Osteoblast (primary cell): Measurements from ENCODE around the gene SULF2. TPM values are rescaled to one million over a fixed set of nuclear protein-coding genes. Genes with fewer than 3 reads are reported as not detected.

Experiments
- DNase-seq: peaks from one replicate; pipeline ENCODE4 v3.0.0; 2011; ENCODE audit warnings: low spot score, mixed read lengths; ENCODE audit not compliant: insufficient read length; ENCODE audit errors: missing footprints
- H2AFZ ChIP-seq: 2 replicates; pipeline ENCODE4 v1.6.0; 2011; ENCODE audit warnings: mild to moderate bottlenecking, low read length
- H3K27ac ChIP-seq: 2 replicates; pipeline ENCODE4 v1.5.1; 2011; ENCODE audit warnings: mild to moderate bottlenecking, low read depth, low read length, moderate library complexity
- H3K27me3 ChIP-seq: 2 replicates; pipeline ENCODE4 v1.6.0; 2012; ENCODE audit warnings: mild to moderate bottlenecking, control low read depth, inconsistent platforms, low read length, moderate library complexity; ENCODE audit not compliant: insufficient read depth
- H3K36me3 ChIP-seq: 2 replicates; pipeline ENCODE4 v1.5.1; 2011; ENCODE audit warnings: mild to moderate bottlenecking, low read length, control low read depth, moderate library complexity; ENCODE audit not compliant: insufficient read depth
- H3K4me1 ChIP-seq: 2 replicates; pipeline ENCODE4 v1.5.1; 2011; ENCODE audit warnings: mild to moderate bottlenecking, low read length, control low read depth, moderate library complexity; ENCODE audit not compliant: insufficient read depth
- H3K4me2 ChIP-seq: 2 replicates; pipeline ENCODE4 v1.6.0; 2011; ENCODE audit warnings: mild to moderate bottlenecking, low read length; ENCODE audit not compliant: insufficient read depth
- H3K4me3 ChIP-seq: fragments of 200-600 bp; sonication (generic); 3 replicates; pipeline ENCODE4 v1.5.1; 2012; ENCODE audit warnings: mild to moderate bottlenecking, low read length, inconsistent platforms; ENCODE audit not compliant: insufficient read depth
- H3K79me2 ChIP-seq: 2 replicates; pipeline ENCODE4 v1.6.0; 2012; ENCODE audit warnings: mild to moderate bottlenecking, low read length, control low read depth, inconsistent platforms; ENCODE audit not compliant: insufficient read depth
- H3K9me3 ChIP-seq: 2 replicates; pipeline ENCODE4 v1.5.1; 2011; ENCODE audit warnings: low read depth, low read length, control low read depth
- H4K20me1 ChIP-seq: 2 replicates; pipeline ENCODE4 v1.6.0; 2012; ENCODE audit warnings: mild to moderate bottlenecking, low read length, control low read depth; ENCODE audit not compliant: insufficient read depth
- total RNA-seq: library from RNA; depleted of rRNA; stranded (reverse); fragments of >200 nt; gene quantifications from 2 replicates; pipeline ENCODE4 v1.2.3, GENCODE V29; 2012
- TF ChIP-seq, protein P1 (sequence below): IDR thresholded peaks from 2 replicates; pipeline ENCODE4 v1.5.1; 2011; ENCODE audit warnings: mild to moderate bottlenecking, low read depth, low read length, moderate library complexity; ENCODE audit errors: extremely low read depth

SULF2 gene
- total RNA-seq, 1 donor: 102 TPM

- Histone ChIP-seq H4K20me1 (no peaks in the 10 kb centered on the region), H3K27me3 (no peaks in the 10 kb centered on the region), H3K9me3 (no peaks in the 10 kb centered on the region), H3K36me3 (peaks cover 42% of the 10 kb centered on the region), H3K27ac (no peak overlapping the region), H3K4me3 (no peak overlapping the region), H3K79me2 (no peaks in the 10 kb centered on the region), H3K4me1 (no peaks in the 10 kb centered on the region), H3K4me2 (no peak overlapping the region), H2AFZ (no peak overlapping the region)
- TF ChIP-seq, protein P1, sequence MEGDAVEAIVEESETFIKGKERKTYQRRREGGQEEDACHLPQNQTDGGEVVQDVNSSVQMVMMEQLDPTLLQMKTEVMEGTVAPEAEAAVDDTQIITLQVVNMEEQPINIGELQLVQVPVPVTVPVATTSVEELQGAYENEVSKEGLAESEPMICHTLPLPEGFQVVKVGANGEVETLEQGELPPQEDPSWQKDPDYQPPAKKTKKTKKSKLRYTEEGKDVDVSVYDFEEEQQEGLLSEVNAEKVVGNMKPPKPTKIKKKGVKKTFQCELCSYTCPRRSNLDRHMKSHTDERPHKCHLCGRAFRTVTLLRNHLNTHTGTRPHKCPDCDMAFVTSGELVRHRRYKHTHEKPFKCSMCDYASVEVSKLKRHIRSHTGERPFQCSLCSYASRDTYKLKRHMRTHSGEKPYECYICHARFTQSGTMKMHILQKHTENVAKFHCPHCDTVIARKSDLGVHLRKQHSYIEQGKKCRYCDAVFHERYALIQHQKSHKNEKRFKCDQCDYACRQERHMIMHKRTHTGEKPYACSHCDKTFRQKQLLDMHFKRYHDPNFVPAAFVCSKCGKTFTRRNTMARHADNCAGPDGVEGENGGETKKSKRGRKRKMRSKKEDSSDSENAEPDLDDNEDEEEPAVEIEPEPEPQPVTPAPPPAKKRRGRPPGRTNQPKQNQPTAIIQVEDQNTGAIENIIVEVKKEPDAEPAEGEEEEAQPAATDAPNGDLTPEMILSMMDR: no peak
- no peak for DNase-seq
Observed at GRCh38 chr20:47631078-47631477, 154.2 kb downstream of the SULF2 start.

DNA sequence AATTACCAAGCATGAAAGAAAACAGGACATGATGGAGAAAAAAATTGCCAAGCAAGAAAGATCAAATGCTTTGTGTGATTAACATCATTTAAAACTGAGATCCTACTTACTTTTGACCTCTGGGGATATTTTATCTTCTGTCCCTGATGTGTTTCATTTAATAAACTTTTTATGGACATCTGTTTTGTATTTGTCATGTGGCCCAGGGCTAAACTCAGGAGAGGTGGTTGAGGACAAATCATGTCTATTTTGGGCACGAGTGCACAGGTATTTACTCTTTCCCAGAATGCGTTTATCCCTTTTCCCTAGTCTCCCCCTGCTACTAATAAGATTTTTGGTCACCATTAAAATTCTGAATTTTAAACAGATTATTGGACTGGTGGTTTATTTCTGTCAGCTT lies 155.4 kb downstream of the SULF2 start:
- H3K27ac ChIP-seq: no peak overlapping the region
- H4K20me1 ChIP-seq: no peaks in the 10 kb centered on the region
- peaks cover 33% of the 10 kb centered on the region for H3K36me3 ChIP-seq
- no peak for DNase-seq
- H3K9me3 ChIP-seq: no peaks in the 10 kb centered on the region
- H3K4me1 ChIP-seq: no peaks in the 10 kb centered on the region
- H3K27me3 ChIP-seq: no peaks in the 10 kb centered on the region
- TF ChIP-seq, protein P1: no peak
- no peak overlapping the region for H3K4me2 ChIP-seq
- no peak overlapping the region for H3K4me3 ChIP-seq
- H3K79me2 ChIP-seq: no peaks in the 10 kb centered on the region
- no peak overlapping the region for H2AFZ ChIP-seq

DNA sequence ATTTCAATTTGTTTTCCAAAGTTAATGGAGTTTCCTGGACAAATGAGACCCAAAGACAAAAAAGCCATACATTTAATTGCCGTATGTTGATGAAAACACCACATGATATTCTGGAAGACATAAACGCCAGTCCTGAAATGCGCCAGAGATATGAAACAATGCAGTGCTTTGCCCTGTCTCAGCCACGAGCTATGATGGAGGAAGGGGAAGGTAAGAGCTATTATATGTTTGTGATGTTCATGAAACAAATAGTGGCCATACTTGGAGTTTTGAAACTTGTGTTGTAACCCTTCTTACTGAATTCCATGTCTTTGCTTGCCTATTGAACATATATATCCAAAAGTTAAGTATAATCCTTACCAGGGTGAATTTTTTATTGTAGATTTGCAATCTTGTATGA lies 157.7 kb downstream of the SULF2 start:
- Histone ChIP-seq H3K79me2 (no peaks in the 10 kb centered on the region), H3K4me2 (no peak overlapping the region), H3K4me3 (no peak overlapping the region), H3K36me3 (peaks cover 47% of the 10 kb centered on the region), H4K20me1 (no peaks in the 10 kb centered on the region), H3K27ac (no peak overlapping the region), H3K27me3 (no peaks in the 10 kb centered on the region), H3K4me1 (no peaks in the 10 kb centered on the region), H2AFZ (no peak overlapping the region), H3K9me3 (no peaks in the 10 kb centered on the region)
- no peak for DNase-seq
- TF ChIP-seq, protein P1: no peak

DNA sequence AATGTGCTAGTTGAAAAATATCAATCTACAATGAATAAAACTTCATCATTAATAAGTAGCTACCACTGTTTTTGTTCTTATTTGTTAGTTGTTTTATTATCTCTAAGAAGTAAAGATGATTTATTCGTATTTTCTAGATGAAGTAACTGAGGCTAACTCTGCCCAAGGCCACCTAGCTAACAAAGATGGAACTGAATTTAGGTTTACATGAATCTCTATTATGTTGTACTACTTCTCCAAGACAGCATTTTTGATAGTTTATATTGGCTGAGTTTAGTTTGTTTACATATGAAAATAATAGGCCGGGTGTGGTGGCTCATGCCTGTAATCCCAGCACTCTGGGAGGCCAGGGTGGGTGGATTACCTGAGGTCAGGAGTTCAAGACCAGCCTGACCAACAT lies 162.1 kb downstream of the SULF2 start:
- Histone ChIP-seq H3K79me2 (peaks cover 2% of the 10 kb centered on the region), H4K20me1 (no peaks in the 10 kb centered on the region), H3K27me3 (no peaks in the 10 kb centered on the region), H3K36me3 (peaks cover 30% of the 10 kb centered on the region), H2AFZ (no peak overlapping the region), H3K4me1 (no peaks in the 10 kb centered on the region), H3K4me2 (no peak overlapping the region), H3K4me3 (no peak overlapping the region), H3K27ac (no peak overlapping the region), H3K9me3 (no peaks in the 10 kb centered on the region)
- TF ChIP-seq, protein P1: peak; percentile 10
- no peak for DNase-seq
